Measurements from ENCODE around the gene AFF1.

GRCh38 chr4:86948276-86948675 is 13.5 kb downstream of the AFF1 start:
- TF ChIP-seq CTCF (IDR thresholded peaks at IDR 0.05) (no peak), POLR2AphosphoS5 (IDR thresholded peaks at IDR 0.05) (no peak), POLR2A (IDR thresholded peaks at IDR 0.05) (no peak), EP300 (IDR thresholded peaks at IDR 0.05) (no peak)
